HG03135 (cell line): ENCODE data around the gene CRTC1.

Experiments
- ATAC-seq: cut with Tn5 transposase; IDR thresholded peaks from one replicate; pipeline ENCODE4 v1.9.1; 2021; ENCODE audit warnings: mild to moderate bottlenecking, moderate library complexity; ENCODE audit not compliant: unreplicated experiment

Gene CRTC1

DNA sequence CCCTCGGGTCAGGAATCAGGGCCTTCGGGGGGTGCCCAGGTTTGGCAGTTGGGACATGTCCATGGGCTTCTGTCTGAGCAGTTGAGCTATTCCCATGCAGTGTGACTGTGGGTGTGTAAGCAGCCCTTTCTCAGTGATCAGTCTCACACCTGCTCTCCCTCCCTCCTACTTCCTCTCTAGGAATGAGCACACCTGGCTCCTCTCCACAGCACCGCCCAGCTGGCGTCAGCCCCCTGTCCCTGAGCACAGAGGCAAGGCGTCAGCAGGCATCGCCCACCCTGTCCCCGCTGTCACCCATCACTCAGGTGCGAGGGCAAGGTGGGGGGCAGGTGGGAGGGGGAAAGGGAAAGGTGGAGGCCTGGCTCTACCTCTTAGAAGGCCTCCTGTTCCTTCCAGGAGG, 81.7 kb downstream of the CRTC1 start:
- no peak for ATAC-seq

GRCh38 chr19:18768046-18768771, 84.7 kb downstream of the CRTC1 start:
- ATAC-seq: no peak

DNA sequence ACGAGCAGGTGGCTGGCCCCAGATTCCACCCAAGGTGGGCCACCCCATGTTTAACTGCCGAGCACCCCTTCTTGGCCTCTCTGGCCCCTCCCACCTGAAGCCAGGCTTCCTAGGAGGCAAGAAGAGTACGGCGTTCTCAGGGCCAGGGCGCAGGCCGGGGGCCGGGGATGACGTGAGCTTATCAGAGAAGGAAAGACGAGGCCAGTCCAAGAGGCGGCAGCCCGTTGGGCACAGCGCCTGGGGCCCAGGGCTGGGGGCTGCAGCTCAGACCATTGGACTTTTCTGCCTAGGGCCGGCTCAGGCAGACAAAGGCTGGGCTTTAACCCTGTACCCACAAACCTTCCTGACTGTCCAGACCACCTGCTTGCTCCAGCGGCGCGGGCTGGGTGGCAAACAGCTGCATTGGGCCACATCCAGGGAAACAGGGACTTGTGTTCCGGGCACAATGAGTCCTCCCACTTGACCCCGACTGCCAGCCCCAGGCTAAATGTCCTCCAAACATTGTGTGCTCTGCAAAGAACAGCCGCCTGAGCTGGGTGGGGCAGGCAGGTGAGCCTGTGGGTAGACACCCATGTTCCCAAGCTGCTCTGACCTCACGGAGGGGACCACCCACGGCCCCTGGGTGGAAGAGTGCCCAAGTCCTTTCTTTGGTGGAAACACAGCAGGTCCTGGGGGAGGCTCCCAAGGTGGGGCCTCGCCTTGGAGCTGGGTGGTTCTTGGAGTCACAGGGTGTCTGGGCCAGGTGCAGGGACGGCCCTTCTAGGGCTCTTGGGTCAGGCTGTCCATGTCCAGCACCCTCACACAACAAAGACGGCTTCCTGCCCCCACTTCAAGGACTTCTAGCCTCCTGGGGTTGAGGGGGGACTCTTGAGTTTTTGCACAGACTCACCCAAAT, 85.8 kb downstream of the CRTC1 start:
- no peak for ATAC-seq

GRCh38 chr19:18769989-18770528, 86.6 kb downstream of the CRTC1 start:
- no peak for ATAC-seq

DNA sequence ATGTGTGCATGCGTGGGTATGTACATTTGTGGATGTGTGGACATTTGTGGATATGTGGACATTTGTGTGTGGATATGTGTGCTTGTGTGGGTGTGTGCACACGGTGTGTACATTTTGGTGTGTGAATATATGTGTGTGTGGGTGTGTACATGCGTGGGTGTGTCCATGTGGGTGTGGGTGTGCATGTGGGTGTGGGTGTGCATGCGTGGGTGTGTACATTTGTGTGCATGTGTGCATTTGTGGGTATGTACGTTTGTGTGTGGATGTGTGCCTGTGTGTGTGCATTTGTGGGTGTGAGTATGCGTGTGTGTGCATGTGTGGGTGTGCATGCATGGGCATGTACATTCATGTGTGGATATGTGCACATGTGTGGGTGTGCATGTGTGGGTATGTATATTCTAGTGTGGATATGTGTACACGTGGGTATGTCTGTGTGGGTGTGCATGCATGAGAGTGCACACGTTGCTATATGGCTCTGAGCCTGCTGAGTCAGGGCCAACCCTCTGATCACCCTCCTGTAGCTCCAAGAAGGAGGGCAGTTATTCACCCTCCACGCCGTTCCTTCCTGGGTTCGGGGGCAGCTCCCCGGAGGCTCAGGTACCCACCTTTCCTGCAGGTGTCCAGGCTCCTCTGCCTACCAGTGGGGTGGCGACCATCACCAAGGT, 87.3 kb downstream of the CRTC1 start:
- ATAC-seq: no peak

DNA sequence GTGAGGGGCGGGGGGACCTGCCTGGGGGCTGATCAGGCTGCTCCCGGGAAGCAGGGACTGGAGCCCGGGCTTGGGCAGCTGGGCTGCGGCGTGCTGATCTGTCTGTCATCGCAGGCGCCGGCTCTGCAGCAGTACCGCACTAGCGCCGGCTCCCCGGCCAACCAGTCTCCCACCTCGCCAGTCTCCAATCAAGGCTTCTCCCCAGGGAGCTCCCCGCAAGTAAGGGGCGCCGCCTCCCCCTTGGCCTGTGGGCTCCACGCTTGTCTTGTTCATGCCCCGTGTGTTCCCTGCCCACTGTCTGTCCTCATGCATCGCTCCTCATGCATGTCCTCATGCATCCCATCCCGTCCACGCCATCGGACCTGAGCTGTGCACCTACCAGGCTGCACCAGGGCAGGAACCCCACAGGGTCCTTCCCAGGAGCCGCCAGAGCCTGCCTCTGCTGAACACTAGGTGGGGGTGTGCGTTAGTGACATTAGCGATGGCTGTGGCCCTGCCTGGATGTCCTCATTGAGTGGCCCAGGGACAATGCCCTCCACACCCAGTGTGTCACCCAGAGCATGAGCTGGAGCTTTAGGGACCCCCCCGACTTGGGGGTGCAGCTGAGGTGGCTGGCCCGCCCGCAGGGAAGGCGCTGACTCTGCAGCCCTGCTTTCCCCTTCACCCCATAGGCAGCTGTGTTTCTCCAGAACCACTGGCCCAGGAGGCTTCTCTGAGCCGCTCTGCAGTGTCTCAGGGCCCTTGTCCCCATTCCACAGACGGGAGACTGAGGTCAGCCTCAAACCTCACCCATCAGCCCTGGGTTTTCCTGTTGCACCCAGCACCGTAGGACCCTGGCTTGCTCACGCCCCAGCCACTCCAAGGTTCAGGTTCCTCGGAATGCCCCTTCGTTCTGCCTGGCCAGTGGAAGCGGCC, 88.1 kb downstream of the CRTC1 start:
- no peak for ATAC-seq

GRCh38 chr19:18772620-18773587, 89.4 kb downstream of the CRTC1 start:
- no peak for ATAC-seq

DNA sequence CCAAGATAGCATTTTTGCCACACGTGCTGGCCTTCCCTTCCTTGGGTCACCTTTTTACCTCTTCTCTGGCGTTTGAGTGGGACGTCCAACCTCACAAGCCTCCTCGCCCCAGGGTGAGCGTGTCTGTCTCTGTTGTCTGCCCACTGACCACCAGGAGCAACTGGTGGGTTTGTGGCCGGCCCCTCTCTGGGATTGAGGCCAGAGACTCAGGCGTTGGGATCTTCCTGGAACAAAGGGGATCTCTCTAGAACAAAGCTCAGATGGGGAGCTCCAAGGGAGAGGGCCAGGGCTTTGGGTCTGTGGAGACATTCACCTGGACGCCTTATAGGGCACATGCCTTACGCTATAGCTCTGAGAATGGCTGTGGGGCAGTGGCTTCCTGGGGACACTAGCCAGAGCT, 90.2 kb downstream of the CRTC1 start:
- no peak for ATAC-seq

- no peak for ATAC-seq
Observed at GRCh38 chr19:18774107-18774506, 90.6 kb downstream of the CRTC1 start.

DNA sequence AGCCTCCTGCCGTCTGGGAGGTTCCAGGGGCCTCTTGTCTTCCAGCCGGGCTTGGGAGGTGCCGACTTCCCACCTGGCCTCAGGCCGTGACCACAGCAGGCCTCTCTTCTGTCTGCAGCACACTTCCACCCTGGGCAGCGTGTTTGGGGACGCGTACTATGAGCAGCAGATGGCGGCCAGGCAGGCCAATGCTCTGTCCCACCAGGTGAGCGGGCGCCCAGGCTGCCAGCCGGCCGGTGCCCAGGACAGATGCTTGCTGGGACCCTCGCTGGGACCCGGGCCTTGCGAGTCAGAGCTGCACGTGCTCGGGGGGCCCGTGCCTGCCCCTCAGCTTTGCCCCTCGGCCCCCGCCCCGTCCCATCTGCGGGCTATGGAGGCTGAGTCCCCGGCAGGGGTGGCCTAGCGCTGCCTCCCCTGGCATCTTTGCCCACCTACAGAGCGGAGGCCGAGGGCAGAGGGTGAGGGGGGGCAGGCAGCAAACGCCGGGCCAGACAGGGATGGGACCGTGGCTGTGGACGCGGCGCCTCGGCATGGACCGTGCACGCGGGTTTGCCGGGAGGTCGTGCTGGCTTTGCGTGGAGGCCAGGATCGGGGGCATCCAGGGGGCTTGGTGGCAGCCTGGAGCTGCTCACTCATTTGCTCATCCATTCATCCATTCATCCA, 91.4 kb downstream of the CRTC1 start:
- no peak for ATAC-seq

DNA sequence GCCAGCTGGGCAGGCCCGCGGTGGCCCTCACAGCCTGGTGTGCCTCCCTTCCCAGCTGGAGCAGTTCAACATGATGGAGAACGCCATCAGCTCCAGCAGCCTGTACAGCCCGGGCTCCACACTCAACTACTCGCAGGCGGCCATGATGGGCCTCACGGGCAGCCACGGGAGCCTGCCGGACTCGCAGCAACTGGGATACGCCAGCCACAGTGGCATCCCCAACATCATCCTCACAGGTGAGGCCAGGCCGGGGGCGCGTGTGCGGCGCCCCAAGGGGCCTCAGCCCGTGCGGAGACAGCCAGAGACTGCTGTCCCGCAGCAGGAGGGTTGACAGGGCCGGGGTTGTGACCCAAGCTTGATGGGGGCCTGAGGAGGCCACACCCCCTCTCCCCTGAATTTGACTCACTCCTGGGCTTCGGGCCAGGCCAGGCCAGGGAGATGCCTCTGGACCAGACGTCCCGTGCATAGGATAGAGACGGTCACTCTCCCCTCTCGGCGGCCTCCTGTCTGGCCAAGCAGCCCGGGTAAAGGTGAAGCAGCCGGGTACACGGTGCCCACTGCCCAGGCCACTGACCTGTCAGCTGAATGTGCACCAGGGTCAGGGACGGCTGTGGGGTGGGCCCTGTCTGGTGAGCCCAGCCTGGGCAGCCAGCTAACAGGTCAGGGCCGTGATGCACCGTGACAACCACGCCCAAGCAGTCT, 92.3 kb downstream of the CRTC1 start:
- no peak for ATAC-seq

GRCh38 chr19:18776288-18776594, 92.8 kb downstream of the CRTC1 start:
- ATAC-seq: no peak

DNA sequence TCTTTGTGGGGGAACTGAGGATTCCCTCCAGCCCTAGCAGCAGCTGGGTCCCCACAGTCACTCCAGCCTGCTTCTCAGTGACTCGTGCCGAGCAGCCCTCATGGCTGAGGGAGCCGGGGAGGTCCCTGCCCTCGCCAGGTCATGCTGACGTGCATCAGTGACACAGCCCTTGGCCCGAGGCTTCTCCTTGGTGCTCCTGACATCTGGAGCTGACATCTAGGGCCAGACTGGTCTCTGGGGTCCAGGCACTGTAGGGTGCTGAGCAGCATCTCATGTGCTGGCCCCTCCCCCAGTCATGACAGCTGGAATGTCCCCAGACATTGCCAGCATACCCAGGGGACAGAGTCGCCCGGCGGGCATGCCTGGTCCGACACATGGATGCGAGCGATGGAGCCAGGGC, 93.3 kb downstream of the CRTC1 start:
- no peak for ATAC-seq

GRCh38 chr19:18777301-18778075, 94.0 kb downstream of the CRTC1 start:
- ATAC-seq: no peak

DNA sequence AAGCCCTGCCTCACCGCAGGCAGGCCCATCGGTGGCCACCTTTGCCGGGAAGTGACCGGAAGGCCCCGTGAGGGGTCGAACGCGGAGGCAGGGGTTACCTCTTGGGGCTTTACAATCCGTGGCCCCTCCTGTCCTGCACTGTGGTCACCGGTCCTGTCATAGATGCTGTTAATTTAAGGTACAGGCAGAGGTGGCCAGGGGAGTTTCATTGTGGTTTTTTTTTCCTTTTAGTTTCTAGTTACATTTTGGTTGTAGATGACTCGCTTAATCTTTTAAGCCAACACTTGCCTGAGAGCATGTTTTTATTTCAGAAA, 94.6 kb downstream of the CRTC1 start:
- ATAC-seq: no peak

DNA sequence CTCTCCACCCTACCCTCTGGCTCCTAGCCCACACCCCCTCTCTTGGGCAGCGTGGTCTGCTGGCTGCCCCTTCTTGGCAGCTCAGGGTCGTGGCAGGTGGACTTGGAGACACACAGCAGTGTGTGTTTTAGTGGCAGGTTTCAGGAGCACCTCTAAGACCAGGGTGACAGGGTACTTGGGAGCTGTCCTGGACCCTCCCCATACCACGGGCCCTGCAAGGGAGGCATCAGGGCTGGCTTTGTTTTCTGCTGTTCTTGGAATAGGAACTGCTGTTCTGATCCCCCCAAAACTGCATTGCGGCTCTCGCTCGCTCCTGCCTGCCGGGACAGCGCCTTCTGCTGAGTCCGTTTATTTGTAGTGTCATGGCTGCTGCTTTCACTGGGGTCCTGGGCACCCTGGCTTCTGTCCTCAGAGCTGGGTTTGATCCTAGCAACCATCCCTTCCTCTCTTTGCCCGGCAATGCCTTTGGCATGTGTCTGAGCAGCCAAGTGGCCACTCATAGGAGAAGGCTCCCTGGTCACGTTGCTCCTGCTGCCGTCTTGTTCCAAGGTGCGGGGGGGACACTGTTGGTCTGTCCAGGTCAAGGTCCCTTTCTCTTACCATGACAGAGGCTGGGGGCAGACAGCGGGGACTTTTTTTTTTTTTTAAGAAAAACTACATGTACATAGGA, 95.5 kb downstream of the CRTC1 start:
- ATAC-seq: no peak

- ATAC-seq: no peak
Observed at GRCh38 chr19:18780081-18780480, 96.6 kb downstream of the CRTC1 start.
